HL-60/S4 treated with retinoic acid at 250 ng/mL for 4 days and 3 days (cell line): ENCODE measurements around the gene ADAMTS9.

ENCODE experiments used
- in situ Hi-C: fragments of 300-500 bp; cut with MboI; formaldehyde crosslinking; loops from 2 replicates; pipeline ENCODE4 v1.7.0; 2022; ENCODE audit warnings: low sequenced_read_pairs

Gene ADAMTS9

GRCh38 chr3:64654013-64654412 lies 33.8 kb downstream of the ADAMTS9 start:
- in situ Hi-C loops = no loop called here

GRCh38 chr3:64653101-64653500 lies 34.7 kb downstream of the ADAMTS9 start:
- in situ Hi-C loops = no loop called here

- in situ Hi-C loops = no loop called here
Measured at GRCh38 chr3:64651741-64652241, 36.0 kb downstream of the ADAMTS9 start.

- in situ Hi-C loops = no loop called here
Measured at GRCh38 chr3:64651303-64651702, 36.5 kb downstream of the ADAMTS9 start.

GRCh38 chr3:64650715-64651114 lies 37.1 kb downstream of the ADAMTS9 start:
- in situ Hi-C loops = no loop called here

- in situ Hi-C loops = no loop called here
Measured at GRCh38 chr3:64650096-64650622, 37.6 kb downstream of the ADAMTS9 start.

GRCh38 chr3:64648927-64649906 lies 38.6 kb downstream of the ADAMTS9 start:
- in situ Hi-C loops = no loop called here

GRCh38 chr3:64647825-64648224 lies 40.0 kb downstream of the ADAMTS9 start:
- in situ Hi-C loops = no loop called here

- in situ Hi-C loops = no loop called here
Measured at GRCh38 chr3:64645243-64645642, 42.6 kb downstream of the ADAMTS9 start.

- in situ Hi-C loops = no loop called here
Measured at GRCh38 chr3:64644483-64644882, 43.3 kb downstream of the ADAMTS9 start.

- in situ Hi-C loops = no loop called here
Measured at GRCh38 chr3:64642327-64643151, 45.3 kb downstream of the ADAMTS9 start.

GRCh38 chr3:64638981-64639481 lies 48.8 kb downstream of the ADAMTS9 start:
- in situ Hi-C loops = no loop called here

GRCh38 chr3:64638511-64638910 lies 49.3 kb downstream of the ADAMTS9 start:
- in situ Hi-C loops = no loop called here

GRCh38 chr3:64634417-64634816 lies 53.4 kb downstream of the ADAMTS9 start:
- in situ Hi-C loops = no loop called here

GRCh38 chr3:64631951-64632350 lies 55.8 kb downstream of the ADAMTS9 start:
- in situ Hi-C loops = no loop called here

- in situ Hi-C loops = no loop called here
Measured at GRCh38 chr3:64627471-64628321, 60.1 kb downstream of the ADAMTS9 start.

- in situ Hi-C loops = no loop called here
Measured at GRCh38 chr3:64627042-64627441, 60.8 kb downstream of the ADAMTS9 start.

GRCh38 chr3:64625381-64625780 lies 62.4 kb downstream of the ADAMTS9 start:
- in situ Hi-C loops = no loop called here

GRCh38 chr3:64623125-64623524 lies 64.7 kb downstream of the ADAMTS9 start:
- in situ Hi-C loops = no loop called here

- in situ Hi-C loops = no loop called here
Measured at GRCh38 chr3:64621726-64622395, 65.9 kb downstream of the ADAMTS9 start.
